Measurements from ENCODE around the gene PCDH7. TPM values are rescaled to one million over a fixed set of nuclear protein-coding genes. Genes with fewer than 3 reads are reported as not detected.
A peak's percentile ranks its signal among the peaks of the same experiment; 100 is the strongest.

The PCDH7 gene
- total and polyA plus RNA-seq, 2 donors from 2014 or later: 1.4 to 10.2 TPM

- Histone ChIP-seq H3K9me3 (ENCODE audit: control insufficient read depth in 2 of 3, insufficient read depth in 1 of 3, low read length in 3 of 3) (no peaks in the 10 kb centered on the region), H3K36me3 (ENCODE audit: control insufficient read depth in 2 of 3, insufficient read depth in 3 of 3, low read length in 3 of 3) (no peaks in the 10 kb centered on the region), H3K27me3 (ENCODE audit: control insufficient read depth, insufficient read depth, low read length) (peaks cover 7% of the 10 kb centered on the region), H3K9ac (ENCODE audit: low read length in 3 of 3) (peak overlapping the region in 2 of 3 donors; percentile 35 to 62), H3K4me3 (ENCODE audit: low read length in 3 of 3) (peak overlapping the region; percentile 64 to 81 (median 68)), H3K27ac (ENCODE audit: low read depth in 2 of 2, low read length in 2 of 2) (no peak overlapping the region), H3K4me1 (ENCODE audit: control insufficient read depth in 2 of 3, insufficient read depth in 2 of 3, low read depth in 1 of 3, low read length in 3 of 3) (peaks cover 2 to 23% (median 6%) of the 10 kb centered on the region in 3 donors)
- TF ChIP-seq CTCF (IDR thresholded peaks at IDR 0.05; ENCODE audit: borderline replicate concordance, extremely low read depth, insufficient read depth): no peak
- intact Hi-C loops (cut with DNase I): no loop called here
- DNase-seq: peak; percentile 80 to 89 (median 83)
- FAIRE-seq: no peak
These were observed 632 bp upstream of the PCDH7 start for GRCh38 chr4:30719454-30720020.

- TF ChIP-seq CTCF (IDR thresholded peaks at IDR 0.05; ENCODE audit: borderline replicate concordance, extremely low read depth, insufficient read depth): no peak
- H3K9ac ChIP-seq (ENCODE audit: low read length in 3 of 3): peak overlapping the region in 1 of 3 donors; percentile 37
- H3K4me3 ChIP-seq (ENCODE audit: low read length in 3 of 3): peak overlapping the region; percentile 64 to 81 (median 68)
- H3K27me3 ChIP-seq (ENCODE audit: control insufficient read depth, insufficient read depth, low read length): peaks cover 7% of the 10 kb centered on the region
- H3K27ac ChIP-seq (ENCODE audit: low read depth in 2 of 2, low read length in 2 of 2): no peak overlapping the region
- H3K36me3 ChIP-seq (ENCODE audit: control insufficient read depth in 2 of 3, insufficient read depth in 3 of 3, low read length in 3 of 3): no peaks in the 10 kb centered on the region
- FAIRE-seq (no peak), DNase-seq (peak; percentile 59 to 75 (median 67))
- no peaks in the 10 kb centered on the region for H3K9me3 ChIP-seq (ENCODE audit: control insufficient read depth in 2 of 3, insufficient read depth in 1 of 3, low read length in 3 of 3)
- intact Hi-C loops (cut with DNase I): no loop called here
- peaks cover 2 to 23% (median 6%) of the 10 kb centered on the region in 3 donors for H3K4me1 ChIP-seq (ENCODE audit: control insufficient read depth in 2 of 3, insufficient read depth in 2 of 3, low read depth in 1 of 3, low read length in 3 of 3)
These were observed 554 bp downstream of the PCDH7 start for GRCh38 chr4:30720661-30721184.

GRCh38 chr4:30721185-30722091, 1.3 kb downstream of the PCDH7 start:
- peak; percentile 20 for TF ChIP-seq CTCF (IDR thresholded peaks at IDR 0.05; ENCODE audit: borderline replicate concordance, extremely low read depth, insufficient read depth)
- peaks cover 0 to 23% (median 2%) of the 10 kb centered on the region in 3 donors for H3K4me1 ChIP-seq (ENCODE audit: control insufficient read depth in 2 of 3, insufficient read depth in 2 of 3, low read depth in 1 of 3, low read length in 3 of 3)
- intact Hi-C loops (cut with DNase I): no loop called here

More at GRCh38 chr4:30721185-30722091, 1.3 kb downstream of the PCDH7 start:
- FAIRE-seq: no peak
- Histone ChIP-seq H3K27me3 (ENCODE audit: control insufficient read depth, insufficient read depth, low read length) (peaks cover 7% of the 10 kb centered on the region), H3K4me3 (ENCODE audit: low read length in 3 of 3) (peak overlapping the region; percentile 64 to 81 (median 68)), H3K27ac (ENCODE audit: low read depth in 2 of 2, low read length in 2 of 2) (no peak overlapping the region), H3K9ac (ENCODE audit: low read length in 3 of 3) (peak overlapping the region in 1 of 3 donors; percentile 79), H3K36me3 (ENCODE audit: control insufficient read depth in 2 of 3, insufficient read depth in 3 of 3, low read length in 3 of 3) (no peaks in the 10 kb centered on the region), H3K9me3 (ENCODE audit: control insufficient read depth in 2 of 3, insufficient read depth in 1 of 3, low read length in 3 of 3) (no peaks in the 10 kb centered on the region)
- DNase-seq: peak; percentile 51 to 76 (median 68)

Measured in kidney (tissue), 14 donors.